ENCODE data around the gene ANAPC2.

The ANAPC2 gene

DNA sequence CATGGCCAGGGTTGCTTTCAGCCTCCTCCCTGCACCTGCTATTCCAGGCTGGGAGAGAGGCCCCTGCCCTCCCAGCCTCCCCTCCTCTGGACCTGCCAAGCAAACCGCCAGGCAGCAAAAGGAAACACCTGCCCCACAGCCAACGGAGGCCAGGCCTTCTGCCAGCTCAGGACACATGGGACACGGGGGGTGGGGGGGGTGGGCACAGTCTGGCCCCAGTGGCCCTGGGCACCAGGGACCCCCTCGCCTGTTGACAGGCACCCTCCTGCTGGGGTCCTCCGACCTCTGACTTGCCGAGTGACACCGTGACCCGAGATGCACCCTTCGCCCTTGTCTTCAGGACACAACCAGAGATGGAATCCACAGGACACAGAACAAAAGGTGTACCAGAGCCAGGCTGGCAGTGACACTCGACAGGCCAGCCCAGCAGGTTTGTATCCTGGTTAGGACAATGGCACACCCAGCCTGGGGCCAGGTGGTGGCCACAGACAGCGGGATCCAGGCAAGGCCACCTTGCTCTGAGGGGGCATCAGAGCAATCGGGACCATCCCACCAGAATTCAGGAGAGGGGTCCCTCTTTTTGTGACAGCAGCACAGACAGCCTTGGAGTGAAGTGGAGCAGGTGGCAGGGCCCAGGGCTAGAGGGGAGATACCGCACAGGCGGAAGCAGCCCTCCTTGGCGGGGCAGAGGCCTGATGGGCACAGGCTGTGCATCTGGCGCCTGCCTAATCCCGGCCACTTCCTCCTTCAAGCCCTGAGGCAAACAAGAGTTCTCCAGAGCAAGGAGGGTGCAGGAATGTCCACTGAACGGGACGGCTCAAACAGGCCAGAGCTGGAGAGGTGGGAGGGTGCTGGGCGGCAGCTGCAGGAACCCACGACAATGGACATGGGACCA is 15.2 kb downstream of the ANAPC2 start:
- no peak for DNase-seq

- no peak for DNase-seq
These were observed 17.0 kb downstream of the ANAPC2 start for GRCh38 chr9:137171149-137171900.

GRCh38 chr9:137170486-137171148 is 17.7 kb downstream of the ANAPC2 start:
- no peak for DNase-seq

DNA sequence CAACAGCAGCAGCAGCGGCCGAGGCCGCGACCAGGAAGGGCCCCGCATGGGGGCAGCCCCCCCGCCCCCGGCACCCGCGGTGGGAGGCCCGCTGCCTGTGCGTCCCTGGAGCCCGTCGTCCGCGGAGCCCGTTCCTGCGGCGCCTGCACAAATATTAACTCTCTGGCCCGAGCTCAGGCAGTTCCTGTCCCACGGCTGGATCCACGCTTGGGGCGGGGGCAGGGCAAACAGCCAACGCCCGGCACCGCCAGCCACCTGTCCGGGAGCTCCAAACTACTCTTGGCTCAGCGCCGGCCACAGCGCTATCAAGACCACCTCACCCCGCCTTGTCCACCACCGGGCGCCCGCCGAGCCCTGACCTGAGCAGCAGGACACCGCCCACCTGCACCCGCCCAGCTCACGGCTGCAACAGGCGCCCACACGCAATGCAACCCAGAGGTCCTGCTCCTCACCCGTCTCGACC is 18.4 kb downstream of the ANAPC2 start, which contains the start of gene LRRC26:
LRRC26 (minus strand) TSS at position 156 of the 463 bp plus-strand sequence; CDS start at position 48, 108 bp downstream.
- DNase-seq = no peak

- no peak for DNase-seq
These were observed 19.2 kb downstream of the ANAPC2 start for GRCh38 chr9:137168904-137169856.

DNA sequence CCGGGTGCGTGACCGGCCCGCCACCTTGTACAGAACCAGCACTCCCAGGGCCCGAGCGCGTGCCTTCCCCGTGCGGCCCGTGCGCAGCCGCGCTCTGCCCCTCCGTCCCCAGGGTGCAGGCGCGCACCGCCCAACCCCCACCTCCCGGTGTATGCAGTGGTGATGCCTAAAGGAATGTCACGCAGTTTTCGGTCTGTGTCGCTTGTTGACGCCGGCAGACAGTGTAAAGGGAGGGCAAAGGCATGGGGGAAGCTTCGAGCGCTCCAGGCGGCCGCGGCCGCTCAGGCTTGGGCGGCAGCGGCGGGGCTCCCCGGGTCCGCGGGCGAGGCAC is 19.8 kb downstream of the ANAPC2 start:
- DNase-seq = no peak

- DNase-seq = no peak
These were observed 20.4 kb downstream of the ANAPC2 start for GRCh38 chr9:137167747-137168572.

GRCh38 chr9:137167277-137167746 is 21.0 kb downstream of the ANAPC2 start:
- DNase-seq = no peak

DNA sequence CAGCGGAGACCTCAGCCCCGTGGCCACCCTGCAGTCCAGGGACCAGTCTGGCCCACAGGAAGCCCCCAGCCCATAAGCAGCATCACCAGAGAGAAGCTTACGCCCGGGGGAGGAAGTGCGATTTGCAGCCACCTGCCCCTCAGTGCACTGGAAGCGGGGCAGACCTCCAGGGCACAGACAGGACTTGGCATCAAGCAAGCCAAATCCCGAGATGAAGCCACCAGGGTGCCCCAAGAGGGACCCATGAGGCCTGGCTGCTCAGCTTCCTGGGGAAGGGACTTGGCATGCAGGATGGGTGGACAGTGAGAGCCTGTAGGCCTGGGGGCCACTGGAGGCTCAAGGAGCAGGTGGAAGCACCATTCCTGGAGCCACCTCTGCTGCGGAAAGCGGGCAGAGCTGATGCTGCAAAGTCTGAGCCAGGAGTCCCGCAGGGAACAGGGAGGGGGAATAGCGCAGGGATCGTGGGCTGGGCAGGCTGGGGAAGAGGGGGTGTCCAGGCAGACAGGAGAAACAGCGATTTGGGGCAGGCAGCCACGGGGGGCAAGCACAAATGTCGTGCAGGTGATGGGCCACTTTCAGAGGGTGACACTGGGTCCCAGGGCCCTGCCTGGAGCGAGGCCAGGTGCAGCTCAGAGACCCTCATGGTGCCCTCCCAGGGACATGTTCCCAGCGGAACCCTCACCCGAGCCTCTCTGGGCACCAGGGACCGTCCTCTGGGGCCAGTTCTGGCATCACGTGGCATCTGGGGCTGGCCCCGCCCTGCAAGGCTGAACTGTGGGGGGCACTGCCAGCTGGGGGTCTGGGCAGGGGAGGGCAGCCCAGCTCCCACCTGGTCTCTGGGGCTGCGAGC is 21.8 kb downstream of the ANAPC2 start:
- no peak for DNase-seq

- DNase-seq = no peak
These were observed 23.0 kb downstream of the ANAPC2 start for GRCh38 chr9:137165250-137165836.

GRCh38 chr9:137164370-137165249 is 23.8 kb downstream of the ANAPC2 start:
- no peak for DNase-seq

DNA sequence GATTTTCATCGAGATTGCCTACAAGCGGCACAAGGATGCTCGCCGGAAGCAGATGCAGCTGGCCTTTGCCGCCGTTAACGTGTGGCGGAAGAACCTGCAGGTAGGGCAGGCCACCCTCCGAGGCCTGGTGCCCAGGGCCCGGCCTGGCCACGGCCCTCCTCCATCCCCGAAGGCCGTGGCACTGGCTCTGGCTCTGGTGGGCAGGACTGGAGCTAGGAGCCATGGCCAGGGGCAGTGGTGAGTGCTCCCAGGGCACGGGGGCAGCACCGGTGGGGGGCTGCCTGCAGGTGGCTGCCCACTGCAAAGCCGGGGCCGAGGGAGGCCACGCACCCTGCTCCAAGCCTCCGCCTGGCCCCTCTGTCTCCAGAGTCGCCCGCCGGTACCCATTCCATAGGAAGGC is 24.6 kb downstream of the ANAPC2 start:
- no peak for DNase-seq

DNA sequence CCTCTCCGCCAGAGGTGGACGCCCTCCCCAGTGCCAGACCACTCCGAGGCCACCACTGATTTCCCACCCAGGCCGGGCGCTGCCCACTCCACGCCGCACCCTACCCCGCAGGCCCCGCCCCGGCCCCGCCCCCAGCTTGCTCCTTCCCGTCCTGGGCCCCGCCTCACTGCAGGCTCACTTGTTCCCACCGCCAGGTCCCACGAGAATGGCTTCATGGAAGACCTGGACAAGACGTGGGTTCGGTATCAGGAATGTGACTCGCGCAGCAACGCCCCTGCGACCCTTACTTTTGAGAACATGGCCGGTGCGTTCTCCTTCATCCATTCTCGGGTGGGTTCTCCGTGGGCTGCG is 25.0 kb downstream of the ANAPC2 start:
- no peak for DNase-seq

GRCh38 chr9:137162505-137163364 is 25.6 kb downstream of the ANAPC2 start:
- DNase-seq = no peak

- DNase-seq = no peak
These were observed 26.5 kb downstream of the ANAPC2 start for GRCh38 chr9:137161558-137162486.

DNA sequence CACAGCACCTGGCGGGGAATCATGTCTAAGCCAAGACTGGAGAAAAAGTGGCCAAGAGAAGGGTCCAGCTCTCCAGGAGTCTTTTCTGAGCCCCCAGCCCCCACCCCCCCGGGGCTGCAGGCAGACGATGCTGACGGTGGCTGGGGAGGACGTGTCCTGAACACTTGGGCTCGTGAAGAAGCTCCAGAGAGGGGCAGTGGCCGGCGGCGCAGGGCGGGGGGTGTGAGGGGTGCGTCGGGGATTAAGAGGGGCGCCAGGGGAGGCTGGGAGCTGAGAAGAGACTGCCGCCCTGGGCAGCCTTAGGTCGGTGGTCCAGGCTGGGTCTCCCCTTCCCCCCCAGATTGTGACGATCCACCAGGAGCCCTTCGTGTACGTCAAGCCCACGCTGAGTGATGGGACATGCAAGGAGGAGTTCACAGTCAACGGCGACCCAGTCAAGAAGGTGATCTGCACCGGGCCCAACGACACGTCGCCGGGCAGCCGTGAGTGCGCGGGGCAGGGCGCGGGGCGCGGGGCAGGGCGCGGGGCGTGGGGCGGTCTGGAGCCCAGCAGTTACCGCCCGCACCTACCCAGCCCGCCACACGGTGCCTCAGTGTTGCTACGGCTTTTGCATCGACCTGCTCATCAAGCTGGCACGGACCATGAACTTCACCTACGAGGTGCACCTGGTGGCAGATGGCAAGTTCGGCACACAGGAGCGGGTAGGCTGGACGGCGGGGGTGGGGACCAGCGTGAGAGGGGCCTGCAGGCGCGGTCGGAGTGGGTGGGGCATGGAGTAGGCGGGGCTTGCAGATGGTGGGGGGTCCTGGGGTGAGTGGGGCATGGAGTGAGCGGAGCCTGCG is 27.4 kb downstream of the ANAPC2 start:
- DNase-seq = no peak

All from fibroblast of skin of right quadriceps (primary cell).